ENCODE results near the gene ADAR. TPM values are rescaled to one million over a fixed set of nuclear protein-coding genes. Genes with fewer than 3 reads are reported as not detected.

The ADAR gene
- total and polyA plus RNA-seq, 10 donors = 25.6 to 249 (median 225) TPM

DNA sequence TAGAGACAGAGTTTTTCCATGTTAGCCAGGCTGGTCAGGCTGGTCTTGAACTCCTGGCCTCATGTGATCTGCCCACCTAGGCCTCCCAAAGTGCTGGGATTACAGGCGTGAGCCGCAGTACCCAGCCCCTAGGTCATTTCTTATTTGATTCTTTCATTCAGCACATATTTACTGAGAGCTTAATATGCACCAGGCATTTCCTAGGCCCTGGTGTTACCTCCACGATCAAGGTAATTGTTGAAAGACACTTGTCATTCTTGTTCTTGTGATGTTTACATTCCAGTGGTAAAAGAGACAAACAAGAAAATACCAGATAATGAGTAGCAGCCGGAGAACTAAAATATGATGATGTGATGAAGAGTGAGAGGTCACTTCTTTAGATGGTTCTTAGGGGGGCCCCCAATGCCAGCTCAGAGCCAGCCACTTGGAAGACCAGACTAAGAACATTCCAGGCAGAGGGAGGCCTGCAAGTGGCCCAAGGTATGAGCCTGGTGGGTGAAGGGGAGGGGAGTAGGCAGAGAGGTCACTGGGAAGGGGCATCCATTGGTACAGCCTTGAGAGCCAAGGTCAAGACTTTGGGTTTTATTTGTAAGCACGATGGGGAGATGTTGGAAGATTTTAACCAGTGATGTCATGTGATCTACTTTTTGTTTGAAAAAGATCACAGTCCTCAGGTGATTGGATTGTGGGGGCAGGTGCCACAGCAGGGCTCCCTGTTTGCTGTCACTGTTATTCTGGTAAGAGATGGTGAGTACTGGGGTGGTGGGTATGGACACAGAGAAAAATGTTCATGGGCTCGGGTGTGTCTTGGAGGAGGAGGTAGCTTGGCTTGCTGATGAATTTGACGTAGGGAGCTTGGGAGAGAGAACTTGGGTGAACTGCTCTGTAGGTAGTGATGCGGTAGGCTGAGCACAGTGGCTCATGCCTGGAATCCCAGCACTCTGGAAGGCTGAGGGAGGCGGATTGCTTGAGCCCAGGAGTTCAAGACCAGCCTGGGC, 68.2 kb downstream of the ADAR start:
- no peak for TF ChIP-seq POLR2AphosphoS5 (IDR thresholded peaks at IDR 0.05)
- TF ChIP-seq, protein P1, sequence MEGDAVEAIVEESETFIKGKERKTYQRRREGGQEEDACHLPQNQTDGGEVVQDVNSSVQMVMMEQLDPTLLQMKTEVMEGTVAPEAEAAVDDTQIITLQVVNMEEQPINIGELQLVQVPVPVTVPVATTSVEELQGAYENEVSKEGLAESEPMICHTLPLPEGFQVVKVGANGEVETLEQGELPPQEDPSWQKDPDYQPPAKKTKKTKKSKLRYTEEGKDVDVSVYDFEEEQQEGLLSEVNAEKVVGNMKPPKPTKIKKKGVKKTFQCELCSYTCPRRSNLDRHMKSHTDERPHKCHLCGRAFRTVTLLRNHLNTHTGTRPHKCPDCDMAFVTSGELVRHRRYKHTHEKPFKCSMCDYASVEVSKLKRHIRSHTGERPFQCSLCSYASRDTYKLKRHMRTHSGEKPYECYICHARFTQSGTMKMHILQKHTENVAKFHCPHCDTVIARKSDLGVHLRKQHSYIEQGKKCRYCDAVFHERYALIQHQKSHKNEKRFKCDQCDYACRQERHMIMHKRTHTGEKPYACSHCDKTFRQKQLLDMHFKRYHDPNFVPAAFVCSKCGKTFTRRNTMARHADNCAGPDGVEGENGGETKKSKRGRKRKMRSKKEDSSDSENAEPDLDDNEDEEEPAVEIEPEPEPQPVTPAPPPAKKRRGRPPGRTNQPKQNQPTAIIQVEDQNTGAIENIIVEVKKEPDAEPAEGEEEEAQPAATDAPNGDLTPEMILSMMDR (IDR thresholded peaks at IDR 0.05 in 8 of 11, conservative IDR thresholded peaks at IDR 0.05 in 3 of 11) = no peak
- no peak for TF ChIP-seq POLR2A (IDR thresholded peaks at IDR 0.05)
- DNase-seq = no peak
- no peaks in the 10 kb centered on the region for H3K9me3 ChIP-seq
- no peak overlapping the region for H3K27ac ChIP-seq
- 85 to 96% (median 91%) methylated on average over 9 of the region's 9 CpGs for WGBS, 5 donors
- no peak overlapping the region for H3K4me3 ChIP-seq
- H3K4me1 ChIP-seq = no peaks in the 10 kb centered on the region
- no peaks in the 10 kb centered on the region for H3K27me3 ChIP-seq (replicated peaks in 1 of 7)
- no peaks in the 10 kb centered on the region for H3K36me3 ChIP-seq
- intact Hi-C loops (cut with DNase I; ENCODE audit: low total_unique reads) = no loop called here

- DNase-seq = no peak
- Histone ChIP-seq H3K4me3 (no peak overlapping the region), H3K27ac (no peak overlapping the region), H3K27me3 (replicated peaks in 1 of 7) (no peaks in the 10 kb centered on the region), H3K4me1 (no peaks in the 10 kb centered on the region), H3K36me3 (no peaks in the 10 kb centered on the region), H3K9me3 (no peaks in the 10 kb centered on the region)
- 75 to 92% (median 82%) methylated on average over 7 of the region's 7 CpGs for WGBS, 5 donors
- TF ChIP-seq POLR2AphosphoS5 (IDR thresholded peaks at IDR 0.05) (no peak), POLR2A (IDR thresholded peaks at IDR 0.05) (no peak)
- TF ChIP-seq, protein P1 (IDR thresholded peaks at IDR 0.05 in 8 of 11, conservative IDR thresholded peaks at IDR 0.05 in 3 of 11) = no peak
- intact Hi-C loops (cut with DNase I; ENCODE audit: low total_unique reads) = no loop called here
Measured at GRCh38 chr1:154536570-154536969, 71.4 kb downstream of the ADAR start.

- Histone ChIP-seq H3K36me3 (no peaks in the 10 kb centered on the region), H3K4me3 (no peak overlapping the region), H3K4me1 (no peaks in the 10 kb centered on the region), H3K9me3 (no peaks in the 10 kb centered on the region), H3K27ac (no peak overlapping the region), H3K27me3 (replicated peaks in 1 of 7) (no peaks in the 10 kb centered on the region)
- 75 to 84% (median 81%) methylated on average over 11 of the region's 11 CpGs for WGBS, 5 donors
- DNase-seq = no peak
- TF ChIP-seq POLR2A (IDR thresholded peaks at IDR 0.05) (no peak), POLR2AphosphoS5 (IDR thresholded peaks at IDR 0.05) (no peak)
- TF ChIP-seq, protein P1 (IDR thresholded peaks at IDR 0.05 in 8 of 11, conservative IDR thresholded peaks at IDR 0.05 in 3 of 11) = no peak
- intact Hi-C loops (cut with DNase I; ENCODE audit: low total_unique reads) = no loop called here
Measured at GRCh38 chr1:154533952-154534844, 73.8 kb downstream of the ADAR start.

Other genes starting within 250 kb of the ADAR start
- 10 to 100 TPM; 40.3 to 74.5 (median 55.5) TPM for gene IL6R, start 202.8 kb downstream of the ADAR start, total RNA-seq
- 1 to 10 TPM; 2.8 to 6.1 (median 3.9) TPM for gene IL6R, start 202.8 kb downstream of the ADAR start, polyA plus RNA-seq
- gene TDRD10, start 106.0 kb downstream of the ADAR start, total RNA-seq = 10 to 100 TPM in 2 of 7 donors, 1 to 10 TPM in 5; 2.4 to 14.0 (median 8.3) TPM
- 10 to 100 TPM in 2 of 3 donors, 1 to 10 TPM in 1; 4.9 to 12.8 (median 12.0) TPM for gene TDRD10, start 106.0 kb downstream of the ADAR start, polyA plus RNA-seq
- 10 to 100 TPM; 25.0 to 54.7 (median 35.7) TPM for gene SHE, start 105.8 kb downstream of the ADAR start, total RNA-seq
- 10 to 100 TPM in 2 of 3 donors, 1 to 10 TPM in 1; 8.2 to 20.5 (median 14.0) TPM for gene SHE, start 105.8 kb downstream of the ADAR start, polyA plus RNA-seq
- 100 to 1,000 TPM in 2 of 7 donors, 10 to 100 TPM in 5; 45.0 to 119 (median 95.1) TPM for gene UBE2Q1, start 49.5 kb downstream of the ADAR start, total RNA-seq
- 10 to 100 TPM; 25.8 to 40.3 (median 30.0) TPM for gene UBE2Q1, start 49.5 kb downstream of the ADAR start, polyA plus RNA-seq
- under 1 TPM in 2 of 7 donors, not detected in 5; 0.18 to 0.32 TPM for gene CHRNB2, start 40.4 kb downstream of the ADAR start, total RNA-seq
- under 1 TPM in 1 of 3 donors, not detected in 2; 0.03 TPM for gene CHRNB2, start 40.4 kb downstream of the ADAR start, polyA plus RNA-seq

Measured in spleen (tissue), 11 donors.